ENCODE results near the gene DHX8.
"Not testable (repeated sequence)": the region's sequence is repeated elsewhere in the genome, so short reads cannot be mapped to it uniquely, and the experiment has no call there.

Gene DHX8

DNA sequence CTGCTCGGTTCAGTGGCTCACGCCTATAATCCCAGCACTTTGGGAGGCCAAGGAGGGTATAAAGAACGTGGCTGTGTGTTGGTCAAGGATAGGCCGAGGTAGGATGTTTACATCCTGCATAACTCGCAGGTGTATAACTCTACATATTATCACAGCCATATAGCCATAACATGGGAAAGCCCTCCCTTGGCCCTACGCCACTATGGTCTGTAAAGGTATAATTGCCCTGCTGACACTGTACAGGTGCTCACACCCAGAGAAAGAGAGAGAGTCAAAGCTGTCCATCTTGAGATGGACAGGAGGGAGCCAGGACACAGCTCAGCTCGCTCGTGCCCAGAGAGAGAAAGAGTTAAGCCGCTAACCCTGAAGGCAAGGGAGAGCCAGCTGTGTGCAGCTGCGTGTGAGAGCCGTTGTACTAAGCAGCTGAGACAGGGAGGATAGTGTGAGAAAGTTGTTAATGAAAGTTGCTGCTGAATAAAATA lies 30.4 kb upstream of the DHX8 start:
- H3K27me3 Mint-ChIP-seq (ENCODE audit: low read depth), result peaks cover 15% of the 10 kb centered on the region
- no peak overlapping the region for H3K27ac Mint-ChIP-seq
- H3K4me1 Mint-ChIP-seq (ENCODE audit: low read depth), result no peaks in the 10 kb centered on the region
- H3K9me3 Mint-ChIP-seq, result no peaks in the 10 kb centered on the region
- no peak overlapping the region for H3K4me3 Mint-ChIP-seq
- H3K36me3 Mint-ChIP-seq (ENCODE audit: low read depth), result no peaks in the 10 kb centered on the region

DNA sequence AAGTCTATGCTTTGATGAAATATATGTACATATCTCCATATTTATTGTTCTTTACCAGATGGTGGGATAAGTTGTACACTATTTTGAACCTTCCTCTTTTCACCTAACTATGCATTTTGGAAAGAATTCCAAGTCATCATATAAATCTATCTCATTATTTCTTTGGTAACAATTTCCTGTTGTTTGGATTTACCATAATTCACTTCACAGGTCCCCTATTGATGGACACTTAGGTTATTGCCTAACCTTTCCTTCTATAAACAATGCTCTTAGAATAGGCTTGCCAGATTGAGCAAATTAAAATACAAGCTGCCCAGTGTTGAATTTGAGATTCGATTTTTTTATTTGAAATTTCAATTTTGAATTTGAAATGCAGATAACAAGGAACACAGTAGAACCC lies 28.9 kb upstream of the DHX8 start:
- no peaks in the 10 kb centered on the region for H3K36me3 Mint-ChIP-seq (ENCODE audit: low read depth)
- H3K4me1 Mint-ChIP-seq (ENCODE audit: low read depth), result no peaks in the 10 kb centered on the region
- no peak overlapping the region for H3K4me3 Mint-ChIP-seq
- H3K27me3 Mint-ChIP-seq (ENCODE audit: low read depth), result peaks cover 12% of the 10 kb centered on the region
- no peak overlapping the region for H3K27ac Mint-ChIP-seq
- H3K9me3 Mint-ChIP-seq, result no peaks in the 10 kb centered on the region

DNA sequence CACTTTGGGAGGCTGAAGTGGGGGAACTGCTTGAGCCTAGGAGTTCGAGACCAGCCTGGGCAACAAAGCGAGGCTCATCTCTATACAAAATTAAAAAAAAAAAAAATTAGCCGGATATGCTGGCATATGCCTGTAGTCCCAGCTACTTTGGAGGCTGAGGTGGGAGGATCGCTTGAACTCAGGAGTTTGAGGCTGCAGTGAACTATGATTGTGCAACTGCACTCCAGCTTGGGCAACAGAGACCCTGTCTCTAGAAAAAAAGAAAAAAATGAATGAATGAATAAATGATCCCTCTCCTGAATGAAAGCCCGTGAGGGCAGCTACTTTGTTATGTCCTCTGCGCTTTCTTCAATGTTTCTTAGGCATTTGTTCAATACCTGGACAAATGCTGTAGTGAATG lies 27.7 kb upstream of the DHX8 start:
- no peaks in the 10 kb centered on the region for H3K4me1 Mint-ChIP-seq (ENCODE audit: low read depth)
- peaks cover 17% of the 10 kb centered on the region for H3K27me3 Mint-ChIP-seq (ENCODE audit: low read depth)
- H3K36me3 Mint-ChIP-seq (ENCODE audit: low read depth), result no peaks in the 10 kb centered on the region

DNA sequence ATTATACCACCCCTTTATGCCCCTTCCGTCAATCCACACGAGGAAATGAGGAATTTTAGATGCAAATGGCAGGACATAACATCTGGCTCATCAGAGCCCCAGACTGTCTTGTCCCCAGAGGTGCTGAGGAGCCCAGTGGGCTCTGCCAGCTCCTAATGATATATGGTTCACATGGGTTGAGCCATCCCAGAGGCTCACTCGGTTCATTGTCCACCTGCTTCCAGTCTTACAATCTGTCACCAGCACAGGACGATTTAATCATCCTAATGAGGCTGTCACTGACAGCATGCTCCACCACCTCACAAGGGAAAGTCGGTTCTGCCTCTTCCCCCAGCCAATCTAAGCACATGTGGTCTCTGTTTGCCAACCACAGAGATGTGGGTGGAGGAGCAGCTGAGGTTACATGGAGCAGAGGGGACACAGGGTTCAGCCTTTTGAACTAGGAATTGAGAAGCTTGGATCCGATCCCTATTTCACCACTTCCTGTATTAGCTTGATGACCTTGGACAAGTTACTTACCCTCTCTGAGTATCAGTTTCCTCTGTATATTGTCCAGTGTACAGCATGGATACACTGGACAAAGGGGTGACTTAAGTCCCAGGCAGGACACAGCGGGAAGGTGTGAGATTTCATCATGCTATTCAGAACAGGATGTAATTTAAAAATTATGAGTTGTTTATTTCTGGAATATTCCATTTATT lies 27.0 kb upstream of the DHX8 start:
- H3K4me1 Mint-ChIP-seq (ENCODE audit: low read depth), result no peaks in the 10 kb centered on the region
- no peak overlapping the region for H3K4me3 Mint-ChIP-seq
- no peak overlapping the region for H3K27ac Mint-ChIP-seq
- H3K36me3 Mint-ChIP-seq (ENCODE audit: low read depth), result no peaks in the 10 kb centered on the region
- H3K27me3 Mint-ChIP-seq (ENCODE audit: low read depth), result peaks cover 20% of the 10 kb centered on the region
- H3K9me3 Mint-ChIP-seq, result no peaks in the 10 kb centered on the region

More for the DNA sequence above, 27.7 kb upstream of the DHX8 start:
- Mint-ChIP-seq H3K4me3 (no peak overlapping the region), H3K9me3 (no peaks in the 10 kb centered on the region), H3K27ac (no peak overlapping the region)

DNA sequence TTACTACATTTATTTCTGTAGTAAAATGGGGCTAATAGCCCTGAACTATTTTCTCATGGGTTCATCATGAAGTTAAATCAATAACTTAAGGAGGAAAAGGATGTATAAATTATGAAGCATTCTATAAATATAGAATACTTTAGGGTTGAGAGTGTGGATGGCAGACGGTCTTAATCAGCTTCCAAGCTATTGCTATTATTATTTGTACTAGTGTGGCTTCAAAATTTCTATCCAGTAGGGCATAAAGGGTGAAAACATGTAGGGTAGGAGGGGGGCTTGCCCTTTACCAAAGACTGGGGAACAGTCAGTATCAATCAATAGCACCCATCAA lies 26.4 kb upstream of the DHX8 start:
- no peak overlapping the region for H3K4me3 Mint-ChIP-seq
- no peaks in the 10 kb centered on the region for H3K36me3 Mint-ChIP-seq (ENCODE audit: low read depth)
- H3K9me3 Mint-ChIP-seq, result no peaks in the 10 kb centered on the region
- no peaks in the 10 kb centered on the region for H3K4me1 Mint-ChIP-seq (ENCODE audit: low read depth)
- H3K27me3 Mint-ChIP-seq (ENCODE audit: low read depth), result peaks cover 20% of the 10 kb centered on the region
- H3K27ac Mint-ChIP-seq, result no peak overlapping the region

DNA sequence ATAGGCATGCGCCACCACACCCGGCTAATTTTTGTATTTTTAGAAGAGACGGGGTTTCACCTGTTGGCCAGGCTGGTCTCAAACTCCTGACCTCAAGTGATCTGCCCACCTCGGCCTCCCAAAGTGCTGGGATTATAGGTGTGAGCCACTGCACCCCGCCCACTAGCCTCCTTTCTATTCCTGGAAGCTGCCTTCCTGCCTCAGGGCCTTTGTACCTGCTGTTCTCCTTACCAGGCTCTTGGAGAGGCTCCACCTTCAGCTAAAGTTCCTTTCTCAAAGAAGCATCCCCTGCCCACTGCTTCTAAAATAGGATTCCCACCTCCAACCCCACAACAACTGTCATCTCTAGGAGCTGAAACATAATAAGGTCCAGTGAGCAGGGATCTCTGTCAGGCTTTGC lies 23.9 kb upstream of the DHX8 start:
- not testable (repeated sequence) for H3K4me1 Mint-ChIP-seq (ENCODE audit: low read depth); H3K27ac Mint-ChIP-seq; H3K36me3 Mint-ChIP-seq (ENCODE audit: low read depth); H3K4me3 Mint-ChIP-seq; H3K9me3 Mint-ChIP-seq
- H3K27me3 Mint-ChIP-seq (ENCODE audit: low read depth), result peaks cover 28% of the 10 kb centered on the region

DNA sequence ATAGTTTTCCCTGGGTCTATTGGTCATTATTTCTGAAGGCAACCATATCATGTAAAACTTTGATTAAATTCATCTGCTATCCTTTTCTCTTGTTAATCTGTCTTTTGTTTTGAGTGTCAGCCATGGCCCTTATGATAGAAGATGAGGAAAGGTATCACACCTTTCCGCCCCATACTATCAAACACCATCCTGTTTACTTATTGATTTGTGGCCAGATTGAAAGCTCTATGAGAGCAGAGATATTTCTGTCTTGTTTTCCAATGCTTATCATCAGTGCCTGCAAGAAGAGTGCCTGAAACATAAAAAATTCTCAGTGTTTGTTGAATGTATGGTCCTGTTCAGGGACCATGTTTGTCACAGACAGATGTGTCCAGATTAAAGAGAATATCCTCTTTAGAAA lies 22.6 kb upstream of the DHX8 start:
- Mint-ChIP-seq H3K4me3 (no peak overlapping the region), H3K4me1 (ENCODE audit: low read depth) (no peaks in the 10 kb centered on the region), H3K9me3 (no peaks in the 10 kb centered on the region), H3K36me3 (ENCODE audit: low read depth) (no peaks in the 10 kb centered on the region), H3K27me3 (ENCODE audit: low read depth) (peaks cover 27% of the 10 kb centered on the region), H3K27ac (no peak overlapping the region)

DNA sequence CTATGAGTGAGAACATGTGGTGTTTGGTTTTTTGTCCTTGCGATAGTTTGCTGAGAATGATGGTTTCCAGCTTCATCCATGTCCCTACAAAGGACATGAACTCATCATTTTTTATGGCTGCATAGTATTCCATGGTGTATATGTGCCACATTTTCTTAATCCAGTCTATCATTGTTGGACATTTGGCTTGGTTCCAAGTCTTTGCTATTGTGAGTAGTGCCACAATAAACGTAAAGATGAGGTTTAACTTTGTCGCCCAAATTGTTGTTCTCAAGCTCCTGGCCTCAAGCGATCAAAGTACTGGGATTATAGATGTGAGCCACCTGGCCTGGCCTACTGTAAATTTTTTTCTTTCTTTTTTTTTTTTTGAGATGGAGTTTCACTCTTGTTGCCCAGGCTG lies 21.2 kb upstream of the DHX8 start:
- H3K4me1 Mint-ChIP-seq (ENCODE audit: low read depth); H3K36me3 Mint-ChIP-seq (ENCODE audit: low read depth); H3K9me3 Mint-ChIP-seq: not testable (repeated sequence)

DNA sequence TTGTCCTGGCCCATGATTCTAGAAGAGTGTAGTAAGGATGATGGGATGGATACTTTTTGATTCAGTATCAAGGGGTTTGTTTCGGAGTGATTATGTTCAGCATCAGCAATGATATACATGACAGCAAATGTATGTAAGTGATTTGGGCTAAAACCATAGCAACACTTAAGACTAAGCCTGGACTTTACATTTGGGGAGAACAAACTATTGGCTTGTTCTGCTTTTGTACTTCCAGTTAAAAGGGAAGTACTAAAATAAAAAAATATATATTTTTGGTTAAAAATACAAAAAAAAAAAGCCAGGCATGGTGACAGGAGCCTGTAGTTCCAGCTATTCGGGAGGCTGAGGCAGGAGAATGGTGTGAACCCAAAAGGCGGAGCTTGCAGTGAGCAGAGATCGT lies 20.5 kb upstream of the DHX8 start:
- H3K36me3 Mint-ChIP-seq (ENCODE audit: low read depth), result no peaks in the 10 kb centered on the region
- H3K4me1 Mint-ChIP-seq (ENCODE audit: low read depth), result no peaks in the 10 kb centered on the region
- no peak overlapping the region for H3K27ac Mint-ChIP-seq
- H3K9me3 Mint-ChIP-seq, result no peaks in the 10 kb centered on the region
- no peak overlapping the region for H3K4me3 Mint-ChIP-seq
- H3K27me3 Mint-ChIP-seq (ENCODE audit: low read depth), result peaks cover 21% of the 10 kb centered on the region

More for the DNA sequence above, 21.2 kb upstream of the DHX8 start:
- not testable (repeated sequence) for H3K4me3 Mint-ChIP-seq, H3K27ac Mint-ChIP-seq
- H3K27me3 Mint-ChIP-seq (ENCODE audit: low read depth), result peaks cover 16% of the 10 kb centered on the region

DNA sequence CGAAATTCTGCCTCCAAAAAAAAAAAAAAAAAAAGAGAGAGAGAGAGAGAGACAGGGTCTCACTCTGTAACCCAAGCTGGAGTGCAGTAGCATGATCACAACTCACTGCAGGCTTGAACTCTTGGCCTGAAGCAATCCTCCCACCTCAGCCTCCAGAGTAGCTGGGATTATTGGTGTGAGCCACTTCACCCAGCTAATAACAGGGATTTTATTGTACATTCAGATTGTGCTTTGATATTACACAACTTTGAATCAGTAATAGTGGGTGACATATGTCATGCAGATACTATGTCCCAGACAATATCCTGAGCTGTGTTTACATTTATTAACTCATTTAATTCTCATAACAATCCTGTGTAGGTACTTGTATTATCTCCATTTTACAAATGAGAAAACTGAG lies 19.7 kb upstream of the DHX8 start:
- Mint-ChIP-seq H3K4me1 (ENCODE audit: low read depth) (no peaks in the 10 kb centered on the region), H3K4me3 (no peak overlapping the region), H3K27ac (no peak overlapping the region), H3K27me3 (ENCODE audit: low read depth) (peaks cover 21% of the 10 kb centered on the region), H3K36me3 (ENCODE audit: low read depth) (no peaks in the 10 kb centered on the region), H3K9me3 (no peaks in the 10 kb centered on the region)

DNA sequence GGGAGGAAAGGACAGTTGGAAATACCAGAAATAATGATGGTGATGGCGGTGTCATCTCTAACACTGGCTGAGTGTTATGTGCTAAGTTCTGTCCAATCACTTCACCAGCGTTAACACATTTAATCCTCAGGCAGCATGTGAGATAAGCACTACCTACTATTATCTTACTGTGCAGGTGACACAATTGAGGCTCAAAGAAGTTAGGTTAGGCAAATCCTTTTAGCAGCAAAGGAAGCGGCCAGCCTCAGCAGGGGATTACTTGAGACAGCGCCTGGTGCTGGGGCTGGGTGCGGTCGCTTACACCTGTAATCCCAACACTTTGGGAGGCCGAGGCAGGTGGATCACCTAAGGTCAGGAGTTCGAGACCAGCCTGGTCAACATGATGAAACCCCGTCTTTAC lies 18.7 kb upstream of the DHX8 start:
- Mint-ChIP-seq H3K27me3 (ENCODE audit: low read depth) (peaks cover 21% of the 10 kb centered on the region), H3K9me3 (no peaks in the 10 kb centered on the region), H3K4me1 (ENCODE audit: low read depth) (no peaks in the 10 kb centered on the region), H3K36me3 (ENCODE audit: low read depth) (no peaks in the 10 kb centered on the region), H3K27ac (no peak overlapping the region), H3K4me3 (no peak overlapping the region)

DNA sequence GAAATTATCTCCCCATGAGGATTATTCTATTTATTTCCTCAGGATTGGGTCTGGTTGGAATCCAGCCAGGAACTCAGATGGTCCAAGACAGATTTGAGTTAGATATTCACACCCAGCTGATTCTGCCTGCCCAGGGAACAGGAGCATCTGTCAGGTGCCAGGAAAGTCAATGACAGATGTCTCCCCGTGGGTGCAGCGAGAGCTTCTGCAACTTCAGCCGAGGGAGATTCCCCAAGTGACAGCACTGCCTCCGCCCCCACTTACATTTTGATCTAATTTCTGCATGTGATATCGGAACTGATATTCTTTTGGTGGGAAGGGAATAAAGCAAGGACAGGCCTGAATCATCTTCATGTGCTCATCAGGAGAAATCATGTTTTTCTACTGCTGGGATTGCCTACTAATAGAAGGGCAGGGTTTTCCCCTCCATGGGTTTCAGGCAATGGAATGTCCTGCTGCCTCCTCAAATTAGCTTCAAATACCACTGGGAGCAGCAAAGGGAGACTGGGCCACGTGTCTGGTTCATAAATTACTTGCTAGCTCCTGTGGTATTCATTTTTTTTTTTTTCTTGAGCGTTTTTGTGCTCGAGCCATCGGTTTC lies 15.7 kb upstream of the DHX8 start:
- no peaks in the 10 kb centered on the region for H3K4me1 Mint-ChIP-seq (ENCODE audit: low read depth)
- H3K4me3 Mint-ChIP-seq, result no peak overlapping the region
- H3K27ac Mint-ChIP-seq, result no peak overlapping the region
- H3K27me3 Mint-ChIP-seq (ENCODE audit: low read depth), result peaks cover 16% of the 10 kb centered on the region
- no peaks in the 10 kb centered on the region for H3K9me3 Mint-ChIP-seq
- H3K36me3 Mint-ChIP-seq (ENCODE audit: low read depth), result no peaks in the 10 kb centered on the region

DNA sequence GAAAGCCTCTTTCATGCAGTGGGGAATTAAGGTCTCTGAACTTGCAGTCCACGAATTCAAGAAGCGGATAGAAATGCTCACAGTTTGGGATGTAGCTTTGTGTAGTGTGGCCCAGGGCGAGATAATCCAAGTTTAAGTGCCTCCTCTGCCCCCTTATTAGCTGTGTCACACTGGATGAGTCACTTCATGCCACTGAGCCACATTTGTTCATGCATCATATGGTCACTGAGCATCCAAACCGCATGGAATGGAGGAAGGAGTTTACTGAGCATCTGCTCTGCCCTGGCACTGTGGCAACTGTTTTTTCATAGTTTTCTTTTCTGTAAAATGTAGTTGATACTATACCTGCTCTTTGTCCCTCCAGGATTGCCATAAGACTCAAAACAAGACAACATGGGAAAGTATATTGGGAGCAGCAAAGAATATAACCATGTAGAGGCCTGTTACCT lies 15.1 kb upstream of the DHX8 start:
- Mint-ChIP-seq H3K9me3 (no peaks in the 10 kb centered on the region), H3K27me3 (ENCODE audit: low read depth) (peaks cover 16% of the 10 kb centered on the region), H3K27ac (no peak overlapping the region), H3K4me3 (no peak overlapping the region), H3K4me1 (ENCODE audit: low read depth) (no peaks in the 10 kb centered on the region), H3K36me3 (ENCODE audit: low read depth) (no peaks in the 10 kb centered on the region)

DNA sequence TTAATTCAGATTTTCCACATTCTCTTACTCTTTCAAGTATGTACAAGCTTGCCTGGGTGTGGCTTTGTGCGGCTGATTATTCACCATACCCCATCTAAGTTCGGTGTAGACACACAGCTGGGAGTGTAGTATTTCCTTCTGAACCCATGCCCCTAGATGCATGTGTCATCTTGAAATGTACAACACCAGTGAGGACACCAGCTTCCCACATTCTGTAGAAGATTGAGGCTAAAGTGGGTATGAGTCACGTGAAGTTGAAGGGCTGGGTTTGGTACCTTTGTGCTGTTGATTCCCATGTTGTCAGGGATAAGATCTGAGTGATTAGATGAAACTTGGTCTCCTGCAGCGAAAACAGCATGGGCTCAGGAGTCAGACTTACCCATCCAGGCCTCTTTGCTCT lies 14.6 kb upstream of the DHX8 start:
- Mint-ChIP-seq H3K36me3 (ENCODE audit: low read depth) (no peaks in the 10 kb centered on the region), H3K27ac (no peak overlapping the region), H3K27me3 (ENCODE audit: low read depth) (peaks cover 15% of the 10 kb centered on the region), H3K9me3 (no peaks in the 10 kb centered on the region), H3K4me3 (no peak overlapping the region), H3K4me1 (ENCODE audit: low read depth) (no peaks in the 10 kb centered on the region)

DNA sequence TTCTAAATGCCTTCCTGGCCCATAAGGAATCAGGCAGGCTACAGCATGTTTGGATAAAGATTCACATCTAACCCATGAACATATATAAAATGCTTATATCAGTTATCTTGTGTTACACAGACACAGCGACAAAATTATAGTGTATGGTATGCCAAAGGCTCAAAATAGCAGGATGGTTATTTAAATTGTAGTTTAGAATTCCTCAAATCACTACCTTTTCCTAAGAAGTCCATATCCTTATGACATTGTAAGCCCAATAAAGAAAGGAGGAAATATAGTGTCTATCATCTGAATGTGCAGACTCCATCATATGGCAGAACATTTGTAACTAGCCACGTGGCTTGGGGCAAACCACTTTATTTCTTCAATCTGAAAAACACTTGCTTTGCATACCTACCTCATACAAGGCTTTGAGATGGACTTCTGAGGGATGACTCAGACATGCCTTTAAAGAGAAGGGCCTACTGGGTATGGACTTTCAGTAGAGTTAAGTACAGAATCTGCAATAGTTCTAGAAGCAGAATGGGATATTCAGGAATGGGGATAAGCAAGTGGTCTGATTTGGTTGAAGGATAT lies 12.1 kb upstream of the DHX8 start:
- Mint-ChIP-seq H3K9me3 (no peaks in the 10 kb centered on the region), H3K4me1 (ENCODE audit: low read depth) (no peaks in the 10 kb centered on the region), H3K27ac (no peak overlapping the region), H3K4me3 (no peak overlapping the region), H3K36me3 (ENCODE audit: low read depth) (no peaks in the 10 kb centered on the region), H3K27me3 (ENCODE audit: low read depth) (peaks cover 9% of the 10 kb centered on the region)

Measured in T-helper 1 cell treated with Interleukin-12 subunit alpha and Interleukin-12 subunit beta and Interleukin-4 antibody, amounts not matched to agents 30 μg/mL and 1 μg/mL, for 36 hours (primary cell).